A549 (cell line): ENCODE measurements around the gene OR2W1.

Experiments
- CHD2 ChIP-seq: fragments of 150-350 bp; IDR thresholded peaks from 2 replicates; pipeline ENCODE4 v1.6.1; 2014; ENCODE audit warnings: low read length; ENCODE audit not compliant: partially characterized antibody
- POLR2A ChIP-seq: IDR thresholded peaks from 2 replicates; pipeline ENCODE4 v1.6.1; 2012; ENCODE audit warnings: mild to moderate bottlenecking, low read length
- RAD21 ChIP-seq, 2 experiments: fragments of >200 bp in 1 of 2; sonication (Bioruptor Twin) in 1 of 2; formaldehyde crosslinking in 1 of 2; IDR thresholded peaks in 1 of 2; conservative IDR thresholded peaks in 1 of 2; 2 replicates in 1 of 2; 3 replicates in 1 of 2; pipeline ENCODE4 v1.6.1; 2012 to 2018; ENCODE audit warnings: inconsistent platforms in 1 of 2
- RARB ChIP-seq: fragments of 250-450 bp; sonication (Bioruptor Pico); IDR thresholded peaks from 2 replicates; pipeline ENCODE4 v1.8.0; 2021; ENCODE audit warnings: mild to moderate bottlenecking, moderate library complexity
- TF ChIP-seq, protein P1 (sequence below): fragments of >200 bp; sonication (Bioruptor Twin); formaldehyde crosslinking; IDR thresholded peaks from 3 replicates; pipeline ENCODE4 v1.5.1; 2016

- TF ChIP-seq, protein P1, sequence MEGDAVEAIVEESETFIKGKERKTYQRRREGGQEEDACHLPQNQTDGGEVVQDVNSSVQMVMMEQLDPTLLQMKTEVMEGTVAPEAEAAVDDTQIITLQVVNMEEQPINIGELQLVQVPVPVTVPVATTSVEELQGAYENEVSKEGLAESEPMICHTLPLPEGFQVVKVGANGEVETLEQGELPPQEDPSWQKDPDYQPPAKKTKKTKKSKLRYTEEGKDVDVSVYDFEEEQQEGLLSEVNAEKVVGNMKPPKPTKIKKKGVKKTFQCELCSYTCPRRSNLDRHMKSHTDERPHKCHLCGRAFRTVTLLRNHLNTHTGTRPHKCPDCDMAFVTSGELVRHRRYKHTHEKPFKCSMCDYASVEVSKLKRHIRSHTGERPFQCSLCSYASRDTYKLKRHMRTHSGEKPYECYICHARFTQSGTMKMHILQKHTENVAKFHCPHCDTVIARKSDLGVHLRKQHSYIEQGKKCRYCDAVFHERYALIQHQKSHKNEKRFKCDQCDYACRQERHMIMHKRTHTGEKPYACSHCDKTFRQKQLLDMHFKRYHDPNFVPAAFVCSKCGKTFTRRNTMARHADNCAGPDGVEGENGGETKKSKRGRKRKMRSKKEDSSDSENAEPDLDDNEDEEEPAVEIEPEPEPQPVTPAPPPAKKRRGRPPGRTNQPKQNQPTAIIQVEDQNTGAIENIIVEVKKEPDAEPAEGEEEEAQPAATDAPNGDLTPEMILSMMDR: no peak
- TF ChIP-seq POLR2A: no peak
- TF ChIP-seq RAD21 (conservative IDR thresholded peaks at IDR 0.05 in 1 of 2, IDR thresholded peaks at IDR 0.05 in 1 of 2): no peak
- no peak for TF ChIP-seq CHD2
- TF ChIP-seq RARB (CRISPR knock-in tag): no peak
Observed at GRCh38 chr6:29008089-29008488, 36.9 kb downstream of the OR2W1 start.
